ENCODE measurements around the gene TMEM114. TPM values are rescaled to one million over a fixed set of nuclear protein-coding genes. Genes with fewer than 3 reads are reported as not detected.

Gene TMEM114
- total RNA-seq, 2 experiments from 2014 or later = not detected

GRCh38 chr16:8596581-8596980 is 6.3 kb upstream of the TMEM114 start:
- H3K27me3 Mint-ChIP-seq = peaks cover 2% of the 10 kb centered on the region
- H3K4me3 Mint-ChIP-seq = no peak overlapping the region
- ATAC-seq = no peak
- H3K9me3 Mint-ChIP-seq = peaks cover 3% of the 10 kb centered on the region
- CTCF ChIA-PET = no interaction called here
- H3K36me3 Mint-ChIP-seq (ENCODE audit: low read depth) = no peaks in the 10 kb centered on the region
- no peaks in the 10 kb centered on the region for H3K4me1 Mint-ChIP-seq (ENCODE audit: low read depth)
- no peak overlapping the region for H3K27ac Mint-ChIP-seq
- DNase-seq = no peak
- POLR2A ChIA-PET = no interaction called here
- intact Hi-C loops (cut with micrococcal nuclease) = no loop called here
- TF ChIP-seq CTCF (IDR thresholded peaks at IDR 0.05) = no peak

GRCh38 chr16:8595783-8596182 is 5.5 kb upstream of the TMEM114 start:
- Mint-ChIP-seq H3K9me3 (peaks cover 3% of the 10 kb centered on the region), H3K36me3 (ENCODE audit: low read depth) (no peaks in the 10 kb centered on the region), H3K27ac (no peak overlapping the region), H3K27me3 (peaks cover 2% of the 10 kb centered on the region), H3K4me3 (no peak overlapping the region), H3K4me1 (ENCODE audit: low read depth) (no peaks in the 10 kb centered on the region)
- TF ChIP-seq CTCF (IDR thresholded peaks at IDR 0.05) = no peak
- ChIA-PET POLR2A (no interaction called here), CTCF (no interaction called here)
- no peak for DNase-seq
- intact Hi-C loops (cut with micrococcal nuclease) = no loop called here
- ATAC-seq = no peak

GRCh38 chr16:8594149-8594666 is 3.9 kb upstream of the TMEM114 start:
- no peak for TF ChIP-seq CTCF (IDR thresholded peaks at IDR 0.05)
- ATAC-seq = no peak
- no peak overlapping the region for H3K4me3 Mint-ChIP-seq

GRCh38 chr16:8591451-8591850 is 1.1 kb upstream of the TMEM114 start:
- H3K27me3 Mint-ChIP-seq = peaks cover 24% of the 10 kb centered on the region
- DNase-seq (no peak), ATAC-seq (no peak)
- H3K9me3 Mint-ChIP-seq = peaks cover 3% of the 10 kb centered on the region
- H3K4me1 Mint-ChIP-seq (ENCODE audit: low read depth) = peaks cover 2% of the 10 kb centered on the region
- H3K27ac Mint-ChIP-seq = no peak overlapping the region
- H3K4me3 Mint-ChIP-seq = no peak overlapping the region
- ChIA-PET POLR2A (no interaction called here), CTCF (no interaction called here)
- TF ChIP-seq CTCF (IDR thresholded peaks at IDR 0.05) = no peak
- H3K36me3 Mint-ChIP-seq (ENCODE audit: low read depth) = no peaks in the 10 kb centered on the region
- intact Hi-C loops (cut with micrococcal nuclease) = no loop called here

More at GRCh38 chr16:8594149-8594666, 3.9 kb upstream of the TMEM114 start:
- ChIA-PET POLR2A (no interaction called here), CTCF (interaction anchor here (0.8 kb wide), 1 partner anchor 22 kb away, joined by 3 read pairs; no protein-coding TSS in a partner anchor)
- no peak overlapping the region for H3K27ac Mint-ChIP-seq
- H3K4me1 Mint-ChIP-seq (ENCODE audit: low read depth) = peaks cover 2% of the 10 kb centered on the region
- peaks cover 9% of the 10 kb centered on the region for H3K27me3 Mint-ChIP-seq
- H3K36me3 Mint-ChIP-seq (ENCODE audit: low read depth) = no peaks in the 10 kb centered on the region
- intact Hi-C loops (cut with micrococcal nuclease) = no loop called here
- DNase-seq = no peak
- peaks cover 3% of the 10 kb centered on the region for H3K9me3 Mint-ChIP-seq

GRCh38 chr16:8590811-8591210 is 500 bp upstream of the TMEM114 start:
- no peak for ATAC-seq
- intact Hi-C loops (cut with micrococcal nuclease) = no loop called here
- ChIA-PET POLR2A (no interaction called here), CTCF (no interaction called here)
- Mint-ChIP-seq H3K27me3 (peaks cover 27% of the 10 kb centered on the region), H3K9me3 (no peaks in the 10 kb centered on the region), H3K27ac (no peak overlapping the region), H3K36me3 (ENCODE audit: low read depth) (no peaks in the 10 kb centered on the region), H3K4me3 (no peak overlapping the region), H3K4me1 (ENCODE audit: low read depth) (peaks cover 2% of the 10 kb centered on the region)
- no peak for TF ChIP-seq CTCF (IDR thresholded peaks at IDR 0.05)
- no peak for DNase-seq

Measured in activated CD8-positive, alpha-beta T cell treated with anti-CD3 and anti-CD28 coated beads for 36 hours (primary cell).